Measurements from ENCODE around the gene TMX1. TPM values are rescaled to one million over a fixed set of nuclear protein-coding genes. Genes with fewer than 3 reads are reported as not detected.

The TMX1 gene
- total RNA-seq, 1 experiment from 2014 or later: 46.2 TPM

DNA sequence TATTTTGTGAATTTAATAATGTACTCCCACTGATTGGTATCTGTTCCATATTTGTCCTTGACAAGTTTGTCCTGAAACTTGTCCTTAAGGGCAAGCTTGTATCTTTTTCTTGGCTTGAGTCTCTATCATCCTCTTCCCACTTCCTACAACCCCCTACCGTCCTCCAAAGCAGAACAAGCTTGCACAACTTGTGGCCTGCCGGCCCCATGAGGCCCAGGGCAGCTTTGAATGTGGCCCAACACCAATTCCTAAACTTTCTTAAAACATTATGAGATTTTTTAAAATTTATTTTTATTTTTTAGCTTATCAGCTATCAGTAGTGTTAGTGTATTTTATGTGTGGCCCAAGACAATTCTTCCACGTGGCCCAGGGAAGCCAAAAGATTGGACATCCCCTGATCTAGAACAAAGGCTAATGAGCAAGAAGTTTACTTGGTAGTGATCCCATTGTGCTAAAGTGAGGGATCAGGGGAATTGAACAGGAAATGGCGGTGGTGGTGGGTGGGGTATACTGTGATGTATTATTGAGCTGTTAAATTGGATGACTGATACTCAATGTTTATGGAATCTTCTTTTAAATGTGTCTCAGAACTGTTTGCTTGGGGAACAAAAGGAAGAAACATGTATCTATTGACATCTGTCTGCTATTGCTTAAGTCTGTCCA lies 37.8 kb downstream of the TMX1 start:
- ChIA-PET POLR2A (no interaction called here), RAD21 (ENCODE audit: low non-redundant PET in 1 of 2, low total read pairs in 2 of 2, uncharacterized antibody in 2 of 2, unreplicated experiment in 2 of 2) (no interaction called here), CTCF (no interaction called here)
- TF ChIP-seq, protein P1, sequence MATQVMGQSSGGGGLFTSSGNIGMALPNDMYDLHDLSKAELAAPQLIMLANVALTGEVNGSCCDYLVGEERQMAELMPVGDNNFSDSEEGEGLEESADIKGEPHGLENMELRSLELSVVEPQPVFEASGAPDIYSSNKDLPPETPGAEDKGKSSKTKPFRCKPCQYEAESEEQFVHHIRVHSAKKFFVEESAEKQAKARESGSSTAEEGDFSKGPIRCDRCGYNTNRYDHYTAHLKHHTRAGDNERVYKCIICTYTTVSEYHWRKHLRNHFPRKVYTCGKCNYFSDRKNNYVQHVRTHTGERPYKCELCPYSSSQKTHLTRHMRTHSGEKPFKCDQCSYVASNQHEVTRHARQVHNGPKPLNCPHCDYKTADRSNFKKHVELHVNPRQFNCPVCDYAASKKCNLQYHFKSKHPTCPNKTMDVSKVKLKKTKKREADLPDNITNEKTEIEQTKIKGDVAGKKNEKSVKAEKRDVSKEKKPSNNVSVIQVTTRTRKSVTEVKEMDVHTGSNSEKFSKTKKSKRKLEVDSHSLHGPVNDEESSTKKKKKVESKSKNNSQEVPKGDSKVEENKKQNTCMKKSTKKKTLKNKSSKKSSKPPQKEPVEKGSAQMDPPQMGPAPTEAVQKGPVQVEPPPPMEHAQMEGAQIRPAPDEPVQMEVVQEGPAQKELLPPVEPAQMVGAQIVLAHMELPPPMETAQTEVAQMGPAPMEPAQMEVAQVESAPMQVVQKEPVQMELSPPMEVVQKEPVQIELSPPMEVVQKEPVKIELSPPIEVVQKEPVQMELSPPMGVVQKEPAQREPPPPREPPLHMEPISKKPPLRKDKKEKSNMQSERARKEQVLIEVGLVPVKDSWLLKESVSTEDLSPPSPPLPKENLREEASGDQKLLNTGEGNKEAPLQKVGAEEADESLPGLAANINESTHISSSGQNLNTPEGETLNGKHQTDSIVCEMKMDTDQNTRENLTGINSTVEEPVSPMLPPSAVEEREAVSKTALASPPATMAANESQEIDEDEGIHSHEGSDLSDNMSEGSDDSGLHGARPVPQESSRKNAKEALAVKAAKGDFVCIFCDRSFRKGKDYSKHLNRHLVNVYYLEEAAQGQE (IDR thresholded peaks at IDR 0.05; ENCODE audit: low read depth): no peak
- TF ChIP-seq SIN3A (IDR thresholded peaks at IDR 0.05; ENCODE audit: low read depth) (no peak), EZH2 (IDR thresholded peaks at IDR 0.05) (no peak), ZNF274 (IDR thresholded peaks at IDR 0.05; ENCODE audit: low read depth, low read length) (no peak), FOSL1 (IDR thresholded peaks at IDR 0.05; ENCODE audit: low read depth) (no peak), CBX3 (IDR thresholded peaks at IDR 0.05; ENCODE audit: low read depth) (no peak), SP1 (IDR thresholded peaks at IDR 0.05; ENCODE audit: low read depth) (no peak), MAX (IDR thresholded peaks at IDR 0.05) (no peak), CTCF (IDR thresholded peaks at IDR 0.05 in 2 of 3, conservative IDR thresholded peaks at IDR 0.05 in 1 of 3; ENCODE audit: borderline replicate concordance in 1 of 3, insufficient read depth in 1 of 3, low read depth in 2 of 3, low read length in 2 of 3) (no peak), TCF7L2 (IDR thresholded peaks at IDR 0.05; ENCODE audit: borderline replicate concordance, extremely low read depth, insufficient read depth, insufficient read length) (no peak), ELF1 (IDR thresholded peaks at IDR 0.05; ENCODE audit: borderline replicate concordance, low read depth) (no peak), YY1 (IDR thresholded peaks at IDR 0.05; ENCODE audit: extremely low read depth, insufficient replicate concordance, low read depth, low read length) (no peak), SRF (IDR thresholded peaks at IDR 0.05; ENCODE audit: low read depth) (no peak), RAD21 (IDR thresholded peaks at IDR 0.05; ENCODE audit: low read depth) (no peak), EZH2phosphoT487 (IDR thresholded peaks at IDR 0.05; ENCODE audit: borderline replicate concordance) (no peak), EGR1 (IDR thresholded peaks at IDR 0.05; ENCODE audit: low read depth) (no peak), POLR2A (IDR thresholded peaks at IDR 0.05; ENCODE audit: borderline replicate concordance, extremely low read depth, insufficient read depth, insufficient read length) (no peak), CEBPB (IDR thresholded peaks at IDR 0.05; ENCODE audit: low read depth) (no peak), ZFX (IDR thresholded peaks at IDR 0.05) (no peak)
- TF ChIP-seq, protein P2, sequence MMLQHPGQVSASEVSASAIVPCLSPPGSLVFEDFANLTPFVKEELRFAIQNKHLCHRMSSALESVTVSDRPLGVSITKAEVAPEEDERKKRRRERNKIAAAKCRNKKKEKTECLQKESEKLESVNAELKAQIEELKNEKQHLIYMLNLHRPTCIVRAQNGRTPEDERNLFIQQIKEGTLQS (IDR thresholded peaks at IDR 0.05): no peak
- Histone ChIP-seq H3K4me1 (ENCODE audit: control insufficient read depth in 1 of 2, insufficient read depth in 2 of 2, low read length in 2 of 2) (no peaks in the 10 kb centered on the region), H3K9ac (ENCODE audit: low read length) (no peak overlapping the region), H3K4me3 (replicated peaks in 1 of 2; ENCODE audit: low read depth in 1 of 2, low read length in 2 of 2) (no peak overlapping the region), H3K27me3 (ENCODE audit: insufficient read depth, low read length) (no peaks in the 10 kb centered on the region), H3K9me3 (ENCODE audit: control insufficient read depth in 1 of 2, insufficient read depth in 1 of 2, low read depth in 1 of 2, low read length in 2 of 2) (no peaks in the 10 kb centered on the region), H3K9me2 (ENCODE audit: insufficient read depth) (no peaks in the 10 kb centered on the region), H4K20me1 (ENCODE audit: insufficient read depth) (no peaks in the 10 kb centered on the region), H3K4me2 (ENCODE audit: low read length) (no peak overlapping the region), H3K27ac (ENCODE audit: low read depth, low read length) (no peak overlapping the region), H3K36me3 (ENCODE audit: control insufficient read depth in 1 of 2, insufficient read depth in 2 of 2, low read length in 2 of 2) (0 out of 4 replicates have a peak, but pooled peaks cover 0 to 3% of the 10 kb centered on the region in 2 experiments), H3K79me2 (ENCODE audit: insufficient read depth, low read length) (0 out of 2 replicates have a peak, but pooled peaks cover 6% of the 10 kb centered on the region), H2AFZ (ENCODE audit: low read depth, low read length, poor library complexity, severe bottlenecking) (no peak overlapping the region)
- BruUV-seq (replicated peaks): no TSS peak
- ATAC-seq (no peak), DNase-seq (ENCODE audit: low read depth, low spot score) (no peak)
- intact Hi-C loops (cut with micrococcal nuclease): no loop called here
